Right lobe of liver (tissue), 4 donors: ENCODE results near the gene MYH9.

ENCODE experiments used
- POLR2A ChIP-seq: fragments of 450-650 bp; IDR thresholded peaks from one replicate; pipeline ENCODE4 v1.6.1; 2017; ENCODE audit warnings: antibody characterized with exemption, mild to moderate bottlenecking
- TF ChIP-seq, protein P1 (sequence below), 4 donors: fragments of 200-600 bp in 3 of 4; fragments of 450-650 bp in 1 of 4; IDR thresholded peaks; one replicate each; pipeline versions ENCODE4 v1.5.1 to v1.8.0; 2016 to 2022; ENCODE audit warnings: antibody characterized with exemption in 4 of 4, mild to moderate bottlenecking in 2 of 4
- donor health status: DM: no; HTN: no; CAD: no.
- donor health status: DM: no; HTN: no; CAD: no.
- donor health status: DM: no; HTN: yes; CAD: no.

DNA sequence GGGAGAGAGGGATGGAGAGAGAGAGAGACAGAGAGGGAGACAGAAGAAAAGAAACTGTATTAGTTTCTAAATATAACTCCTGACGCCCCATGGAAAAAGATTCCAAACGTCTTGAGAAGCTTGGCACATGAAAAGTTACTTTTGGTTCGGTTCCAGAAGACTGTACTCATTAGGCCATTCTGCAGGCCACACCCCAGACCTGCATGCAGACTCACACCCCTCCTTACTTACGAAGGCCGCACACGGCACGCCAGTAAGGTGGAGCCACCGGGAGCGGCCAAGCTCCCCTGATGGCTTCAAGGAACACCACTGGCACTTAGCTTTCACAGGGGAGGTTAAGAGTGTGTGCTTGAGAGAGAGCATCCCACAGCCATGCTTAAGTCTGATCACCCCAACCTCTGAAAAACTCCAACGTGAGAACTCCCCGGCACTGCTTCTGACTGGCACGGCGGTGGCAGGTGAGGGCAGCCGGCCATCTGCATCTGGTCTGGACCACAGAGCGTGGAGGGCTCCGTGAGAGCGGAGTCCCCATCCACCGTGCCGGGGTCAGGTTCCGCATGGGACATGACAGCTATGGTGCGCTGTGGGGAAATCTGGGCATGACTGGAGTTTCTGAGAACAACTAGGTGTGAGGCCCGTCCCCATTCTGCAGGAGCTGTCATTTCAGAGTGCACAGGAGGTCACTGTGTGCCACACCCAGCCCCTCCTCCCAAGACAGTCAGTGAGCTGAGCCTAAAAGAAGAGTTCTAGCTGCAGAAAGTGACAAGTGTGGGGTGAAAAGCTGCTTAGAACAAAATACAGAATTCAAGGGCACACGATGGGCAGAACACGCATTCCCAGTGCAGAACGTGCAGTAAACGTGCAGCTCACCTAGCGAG is 62.4 kb downstream of the MYH9 start:
- TF ChIP-seq, protein P1, sequence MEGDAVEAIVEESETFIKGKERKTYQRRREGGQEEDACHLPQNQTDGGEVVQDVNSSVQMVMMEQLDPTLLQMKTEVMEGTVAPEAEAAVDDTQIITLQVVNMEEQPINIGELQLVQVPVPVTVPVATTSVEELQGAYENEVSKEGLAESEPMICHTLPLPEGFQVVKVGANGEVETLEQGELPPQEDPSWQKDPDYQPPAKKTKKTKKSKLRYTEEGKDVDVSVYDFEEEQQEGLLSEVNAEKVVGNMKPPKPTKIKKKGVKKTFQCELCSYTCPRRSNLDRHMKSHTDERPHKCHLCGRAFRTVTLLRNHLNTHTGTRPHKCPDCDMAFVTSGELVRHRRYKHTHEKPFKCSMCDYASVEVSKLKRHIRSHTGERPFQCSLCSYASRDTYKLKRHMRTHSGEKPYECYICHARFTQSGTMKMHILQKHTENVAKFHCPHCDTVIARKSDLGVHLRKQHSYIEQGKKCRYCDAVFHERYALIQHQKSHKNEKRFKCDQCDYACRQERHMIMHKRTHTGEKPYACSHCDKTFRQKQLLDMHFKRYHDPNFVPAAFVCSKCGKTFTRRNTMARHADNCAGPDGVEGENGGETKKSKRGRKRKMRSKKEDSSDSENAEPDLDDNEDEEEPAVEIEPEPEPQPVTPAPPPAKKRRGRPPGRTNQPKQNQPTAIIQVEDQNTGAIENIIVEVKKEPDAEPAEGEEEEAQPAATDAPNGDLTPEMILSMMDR (IDR thresholded peaks at IDR 0.05) = no peak
- TF ChIP-seq POLR2A = no peak
